HG03378 (cell line): ENCODE results near the gene CMA1.
"Not testable (repeated sequence)": the region's sequence is repeated elsewhere in the genome, so short reads cannot be mapped to it uniquely, and the experiment has no call there.

Experiments used
- ATAC-seq: cut with Tn5 transposase; IDR thresholded peaks from one replicate; pipeline ENCODE4 v1.9.1; 2021; ENCODE audit warnings: mild to moderate bottlenecking, moderate library complexity; ENCODE audit not compliant: unreplicated experiment

The CMA1 gene

DNA sequence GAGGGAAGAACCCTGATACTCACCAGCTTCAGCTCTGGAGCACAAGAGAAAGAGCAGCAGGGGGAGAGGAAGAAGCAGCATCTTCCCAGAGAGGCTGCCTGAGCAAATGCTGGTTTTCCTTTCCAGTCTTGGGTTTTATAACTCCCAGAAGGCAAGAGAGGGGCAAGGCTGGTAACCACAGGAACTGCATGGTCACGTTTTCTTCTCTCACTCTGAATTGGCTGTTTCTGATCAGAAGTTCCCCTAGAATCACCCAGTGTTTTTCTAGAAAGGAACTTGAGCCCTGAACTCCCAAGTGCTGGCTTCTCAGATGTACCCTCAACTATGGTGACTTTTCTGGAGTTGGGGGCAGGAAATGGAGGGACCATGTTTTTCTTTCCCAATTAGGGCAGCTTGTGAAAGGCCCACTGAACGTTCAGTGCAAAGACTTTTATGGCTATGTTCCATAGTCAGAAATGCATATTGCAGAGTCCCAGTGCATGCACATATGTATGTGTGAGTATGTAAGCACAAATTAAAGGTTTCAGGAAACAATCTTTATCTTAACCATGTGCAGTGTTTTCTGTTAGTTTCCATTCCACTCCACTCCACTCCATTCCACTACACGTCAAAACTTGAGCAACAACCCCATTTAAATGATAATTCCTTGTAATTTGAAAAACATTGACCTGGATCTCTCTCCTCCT is at the start of gene CMA1:
Gene CMA1 (minus strand): TSS at position 111 of the 686 bp plus-strand sequence. CDS start 30 bp downstream, at position 81.
- ATAC-seq = peak; percentile 59

- no peak for ATAC-seq
These were observed 48.7 kb upstream of the CMA1 start for GRCh38 chr14:24556756-24557155.

DNA sequence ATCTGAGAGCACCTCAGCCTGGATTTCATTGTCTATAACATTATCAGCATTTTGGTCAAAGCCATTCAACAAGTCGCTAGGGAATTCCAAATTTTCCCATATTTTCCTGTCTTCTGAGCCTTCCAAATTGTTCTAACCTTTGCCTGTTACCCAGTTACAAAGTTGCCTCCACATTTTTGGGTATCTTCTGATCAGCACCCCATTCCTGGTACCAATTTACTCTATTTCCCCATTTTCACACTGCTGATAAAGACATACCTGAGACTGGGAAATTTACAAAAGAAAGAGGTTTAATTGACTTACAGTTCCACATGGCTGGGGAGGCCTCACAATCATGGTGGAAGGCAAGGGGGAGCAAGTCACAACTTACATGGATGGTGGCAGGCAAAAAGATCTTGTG is 41.0 kb upstream of the CMA1 start:
- not testable (repeated sequence) for ATAC-seq

GRCh38 chr14:24542346-24542936 is 34.4 kb upstream of the CMA1 start:
- no peak for ATAC-seq

- peak; percentile 47 for ATAC-seq
These were observed 27.7 kb upstream of the CMA1 start for GRCh38 chr14:24535737-24536136.

- ATAC-seq = no peak
These were observed 26.2 kb upstream of the CMA1 start for GRCh38 chr14:24534286-24534685.

GRCh38 chr14:24525877-24526620 is 18.0 kb upstream of the CMA1 start:
- not testable (repeated sequence) for ATAC-seq

DNA sequence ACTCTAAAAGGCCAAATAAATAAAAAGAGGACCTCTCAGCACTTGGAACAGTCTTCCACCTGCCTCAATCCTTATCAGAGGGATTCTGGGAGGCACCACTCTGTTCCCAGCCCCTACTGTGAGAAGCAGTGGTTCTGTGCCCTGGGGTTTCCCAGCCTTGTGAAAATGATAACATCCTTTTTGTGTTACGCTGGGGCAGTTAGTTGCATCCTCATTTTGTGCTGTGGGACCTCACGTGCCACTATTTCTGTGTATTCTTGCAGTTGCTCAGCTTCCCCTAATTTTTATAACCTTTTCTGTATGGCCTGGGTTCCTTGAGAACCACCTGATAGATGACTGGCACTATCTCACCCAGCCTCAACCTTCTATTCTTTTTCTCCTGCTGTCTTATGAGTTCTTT is 10.8 kb upstream of the CMA1 start:
- no peak for ATAC-seq

GRCh38 chr14:24514209-24514608 is 6.1 kb upstream of the CMA1 start:
- no peak for ATAC-seq

GRCh38 chr14:24513009-24513408 is 4.9 kb upstream of the CMA1 start:
- no peak for ATAC-seq

DNA sequence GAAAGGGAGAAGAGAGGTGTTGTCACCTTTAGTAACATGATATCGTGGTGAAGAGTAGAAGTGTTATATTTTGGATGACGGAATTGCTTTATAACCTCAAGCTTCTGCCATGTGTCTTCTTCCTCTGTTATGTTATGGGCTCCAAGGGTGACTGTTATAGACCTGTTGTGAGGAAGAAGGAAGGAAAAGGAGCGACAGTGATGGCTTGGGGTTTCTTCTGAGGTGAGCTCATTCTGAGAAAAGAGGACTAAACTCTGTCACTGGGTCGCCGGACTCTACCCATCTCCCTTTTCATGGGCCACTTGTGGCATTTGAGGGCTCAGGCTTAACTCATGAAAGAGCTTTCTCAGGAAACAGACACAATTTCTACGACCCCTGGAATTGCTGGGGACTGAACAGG is 1.6 kb downstream of the CMA1 start:
- no peak for ATAC-seq

GRCh38 chr14:24504425-24504950 is 3.6 kb downstream of the CMA1 start:
- ATAC-seq = no peak

DNA sequence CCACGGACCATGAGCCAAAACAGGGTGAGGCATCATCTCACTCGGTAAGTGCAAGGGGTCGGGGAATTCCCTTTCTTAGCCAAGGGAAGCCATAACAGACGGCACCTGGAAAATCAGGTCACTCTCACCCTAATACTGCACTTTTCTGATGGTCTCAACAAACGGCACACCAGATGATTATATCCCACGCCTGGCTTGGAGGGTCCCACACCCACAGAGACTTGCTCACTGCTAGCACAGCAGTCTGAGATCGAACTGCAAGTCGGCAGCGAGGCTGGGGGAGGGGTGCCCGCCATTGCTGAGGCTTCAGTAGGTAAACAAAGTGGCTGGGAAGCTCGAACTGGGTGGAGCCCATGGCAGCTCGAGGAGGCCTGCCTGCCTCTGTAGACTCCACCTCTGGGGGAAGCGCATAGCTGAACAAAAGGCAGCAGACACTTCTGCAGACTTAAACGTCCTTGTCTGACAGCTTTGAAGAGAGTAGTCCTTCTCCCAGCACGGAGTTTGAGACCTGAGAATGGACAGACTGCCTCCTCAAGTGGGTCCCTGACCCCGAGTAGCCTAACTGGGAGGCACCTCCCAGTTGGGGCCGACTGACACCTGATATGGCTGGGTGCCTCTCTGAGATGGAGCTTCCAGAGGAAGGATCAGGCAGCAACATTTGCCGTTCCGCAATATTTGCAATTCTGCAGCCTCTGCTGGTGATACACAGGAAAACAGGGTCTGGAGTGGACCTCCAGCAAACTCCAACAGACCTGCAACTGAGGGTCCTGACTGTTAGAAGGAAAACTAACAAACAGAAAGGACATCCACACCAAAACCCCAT is 16.3 kb downstream of the CMA1 start:
- ATAC-seq = not testable (repeated sequence)

DNA sequence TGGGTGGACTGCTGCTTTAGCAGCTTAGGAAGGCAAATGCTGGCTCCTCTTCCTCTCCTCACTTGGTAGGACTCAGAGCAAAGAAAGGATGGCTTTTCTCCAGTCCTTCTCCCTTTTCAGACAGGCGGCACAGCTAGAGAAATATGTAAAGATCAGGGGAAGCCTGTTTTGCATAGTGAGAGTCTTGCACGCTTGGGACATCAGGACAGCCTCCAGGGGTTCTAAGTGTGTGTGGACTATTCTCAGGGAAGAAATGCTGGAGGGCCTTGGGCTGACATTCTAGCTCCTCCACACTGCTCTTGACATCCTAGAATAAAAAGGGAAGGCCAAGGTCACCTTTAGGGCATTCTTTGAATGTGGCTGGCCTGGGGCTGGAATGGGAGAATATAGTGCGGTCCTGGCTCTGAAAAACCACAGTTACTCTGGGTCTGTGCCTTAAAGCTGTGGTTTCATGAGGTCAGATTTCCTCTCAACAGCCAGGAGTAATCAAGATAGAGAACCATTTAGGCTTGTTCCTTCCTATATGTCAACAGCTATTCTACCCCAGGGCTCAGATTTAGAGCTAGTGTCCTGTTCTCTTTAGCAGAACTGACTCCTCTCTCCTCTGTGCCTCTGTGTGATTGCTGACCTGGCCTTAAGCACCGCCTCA is 24.3 kb downstream of the CMA1 start:
- no peak for ATAC-seq

DNA sequence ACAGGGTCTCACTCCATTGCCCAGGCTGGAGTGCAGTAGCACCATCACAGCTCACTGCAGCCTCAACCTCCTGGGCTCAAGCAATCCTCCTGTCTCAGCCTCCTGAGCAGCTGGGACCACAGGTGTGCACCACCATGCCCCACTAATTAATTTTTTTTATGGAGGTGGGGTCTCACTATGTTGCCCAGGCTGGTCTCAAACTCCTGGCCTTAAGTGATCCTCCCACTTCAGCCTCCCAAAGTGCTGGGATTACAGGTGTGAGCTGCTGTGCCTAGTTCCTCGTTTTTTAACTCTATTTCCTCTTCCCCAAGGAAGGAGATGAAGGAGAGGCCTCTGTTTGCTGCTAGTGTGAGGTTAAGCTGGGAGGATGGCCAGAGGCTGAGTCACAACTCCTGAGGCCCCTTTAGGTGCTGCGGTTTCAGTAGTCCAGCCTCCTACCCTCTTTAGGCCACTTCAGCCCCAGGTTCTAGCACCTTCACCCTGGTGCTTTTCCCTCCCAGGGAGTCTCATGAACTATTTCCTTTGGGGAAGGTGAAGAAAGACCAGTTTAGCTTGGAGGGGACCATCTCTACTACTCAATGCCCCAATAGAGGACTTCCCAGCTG is 25.3 kb downstream of the CMA1 start:
- not testable (repeated sequence) for ATAC-seq

- ATAC-seq = peak; percentile 82
These were observed 26.3 kb downstream of the CMA1 start for GRCh38 chr14:24481622-24482324.

GRCh38 chr14:24479999-24480398 is 28.1 kb downstream of the CMA1 start:
- not testable (repeated sequence) for ATAC-seq

GRCh38 chr14:24475261-24475660 is 32.8 kb downstream of the CMA1 start:
- no peak for ATAC-seq

DNA sequence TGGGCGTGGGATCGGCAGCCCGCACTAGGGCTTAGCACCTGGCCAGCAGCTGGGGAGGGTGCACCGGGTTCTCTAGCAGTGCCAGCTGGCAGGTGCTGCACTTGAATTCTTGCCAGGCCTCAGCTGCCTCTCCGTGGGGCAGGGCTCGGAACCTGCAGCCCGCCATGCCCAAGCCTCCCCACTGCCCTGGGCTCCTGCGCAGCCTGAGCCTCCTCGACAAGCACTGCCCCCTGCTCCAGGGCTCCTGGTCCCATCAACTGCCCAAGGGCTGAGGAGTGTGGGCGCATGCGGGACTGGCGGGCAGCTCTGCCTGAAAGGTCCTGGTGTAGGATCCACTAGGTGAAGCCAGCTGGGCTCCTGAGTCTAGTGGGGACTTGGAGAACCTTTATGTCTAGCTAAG is 34.9 kb downstream of the CMA1 start:
- no peak for ATAC-seq
